ENCODE data around the gene THBS1.

THBS1 gene

DNA sequence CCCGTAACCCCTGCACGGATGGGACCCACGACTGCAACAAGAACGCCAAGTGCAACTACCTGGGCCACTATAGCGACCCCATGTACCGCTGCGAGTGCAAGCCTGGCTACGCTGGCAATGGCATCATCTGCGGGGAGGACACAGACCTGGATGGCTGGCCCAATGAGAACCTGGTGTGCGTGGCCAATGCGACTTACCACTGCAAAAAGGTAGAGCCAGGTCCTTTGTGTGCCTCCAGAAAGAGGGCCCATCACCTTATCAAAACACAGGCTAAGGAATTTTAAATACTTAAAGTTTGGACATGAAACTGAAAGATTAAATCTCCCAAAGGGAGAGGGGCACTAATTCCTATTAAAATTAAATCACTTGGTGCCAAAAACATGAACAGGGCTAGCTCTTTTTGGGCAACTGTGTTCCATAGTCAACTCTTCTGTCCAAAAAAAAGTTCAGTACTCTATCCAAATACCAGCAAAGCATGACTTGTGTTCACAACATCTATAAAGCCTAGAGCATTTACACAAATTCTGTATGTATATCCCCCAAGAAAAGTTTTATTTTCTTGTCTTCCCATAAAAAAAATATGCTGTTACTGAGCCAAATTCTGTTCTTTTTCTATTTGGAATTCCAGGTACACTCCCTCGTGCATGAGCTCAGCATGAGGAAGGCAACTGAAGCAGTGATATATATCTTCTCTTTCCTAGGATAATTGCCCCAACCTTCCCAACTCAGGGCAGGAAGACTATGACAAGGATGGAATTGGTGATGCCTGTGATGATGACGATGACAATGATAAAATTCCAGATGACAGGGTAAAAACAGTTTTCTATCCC is 9.2 kb downstream of the THBS1 start:
- no peak for DNase-seq

DNA sequence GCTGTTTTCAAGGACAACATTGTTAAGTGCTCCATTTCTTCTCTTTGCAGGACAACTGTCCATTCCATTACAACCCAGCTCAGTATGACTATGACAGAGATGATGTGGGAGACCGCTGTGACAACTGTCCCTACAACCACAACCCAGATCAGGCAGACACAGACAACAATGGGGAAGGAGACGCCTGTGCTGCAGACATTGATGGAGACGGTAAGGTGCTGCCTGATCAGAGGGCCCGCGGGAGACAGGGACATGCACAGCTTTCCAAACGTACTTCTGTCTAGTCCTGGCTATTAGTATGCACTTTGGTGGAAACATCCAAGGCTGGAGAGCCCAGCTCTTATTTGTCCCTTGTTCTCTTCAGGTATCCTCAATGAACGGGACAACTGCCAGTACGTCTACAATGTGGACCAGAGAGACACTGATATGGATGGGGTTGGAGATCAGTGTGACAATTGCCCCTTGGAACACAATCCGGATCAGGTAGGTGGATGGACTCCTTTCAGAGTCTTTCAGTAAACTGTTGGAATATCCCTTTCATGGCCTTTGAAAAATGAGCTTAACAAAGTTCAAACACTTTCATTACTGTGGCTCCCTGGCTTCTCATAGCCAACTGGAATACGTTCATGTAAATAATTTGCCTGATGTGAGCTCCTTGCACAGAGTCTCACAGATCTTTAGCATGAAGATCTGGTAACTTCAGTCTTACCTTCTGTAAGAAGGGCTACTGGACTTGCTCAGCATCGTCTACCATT is 10.4 kb downstream of the THBS1 start:
- DNase-seq: no peak

DNA sequence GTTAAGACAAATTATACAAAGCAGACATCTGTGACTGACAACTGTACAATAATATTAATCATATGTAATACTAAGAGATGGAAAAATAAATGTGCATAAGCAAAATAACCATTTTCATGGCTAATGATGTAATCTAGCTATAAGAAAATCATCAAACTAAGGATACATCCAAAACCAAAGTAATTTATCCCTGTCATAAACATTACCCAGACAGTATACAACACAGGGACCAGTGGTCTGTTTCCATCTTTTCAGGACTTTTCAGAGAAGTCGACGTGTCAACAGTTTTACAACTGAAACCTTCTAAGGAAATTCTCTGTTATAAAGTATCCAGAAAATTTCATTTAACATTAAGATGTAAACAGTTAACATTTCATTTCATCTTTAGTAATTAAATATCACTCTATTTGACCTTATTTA is 11.0 kb downstream of the THBS1 start:
- no peak for DNase-seq

DNA sequence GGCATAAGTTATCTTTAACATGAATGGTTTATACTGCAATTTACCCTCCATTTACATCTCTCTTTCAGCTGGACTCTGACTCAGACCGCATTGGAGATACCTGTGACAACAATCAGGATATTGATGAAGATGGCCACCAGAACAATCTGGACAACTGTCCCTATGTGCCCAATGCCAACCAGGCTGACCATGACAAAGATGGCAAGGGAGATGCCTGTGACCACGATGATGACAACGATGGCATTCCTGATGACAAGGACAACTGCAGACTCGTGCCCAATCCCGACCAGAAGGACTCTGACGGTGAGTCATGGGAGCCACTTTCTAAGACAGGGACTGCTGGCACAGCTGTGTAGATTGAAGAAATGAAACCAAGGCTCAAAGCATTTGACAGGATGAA is 11.6 kb downstream of the THBS1 start:
- DNase-seq: no peak

- no peak for DNase-seq
Measured at GRCh38 chr15:39593071-39593655, 12.3 kb downstream of the THBS1 start.

DNA sequence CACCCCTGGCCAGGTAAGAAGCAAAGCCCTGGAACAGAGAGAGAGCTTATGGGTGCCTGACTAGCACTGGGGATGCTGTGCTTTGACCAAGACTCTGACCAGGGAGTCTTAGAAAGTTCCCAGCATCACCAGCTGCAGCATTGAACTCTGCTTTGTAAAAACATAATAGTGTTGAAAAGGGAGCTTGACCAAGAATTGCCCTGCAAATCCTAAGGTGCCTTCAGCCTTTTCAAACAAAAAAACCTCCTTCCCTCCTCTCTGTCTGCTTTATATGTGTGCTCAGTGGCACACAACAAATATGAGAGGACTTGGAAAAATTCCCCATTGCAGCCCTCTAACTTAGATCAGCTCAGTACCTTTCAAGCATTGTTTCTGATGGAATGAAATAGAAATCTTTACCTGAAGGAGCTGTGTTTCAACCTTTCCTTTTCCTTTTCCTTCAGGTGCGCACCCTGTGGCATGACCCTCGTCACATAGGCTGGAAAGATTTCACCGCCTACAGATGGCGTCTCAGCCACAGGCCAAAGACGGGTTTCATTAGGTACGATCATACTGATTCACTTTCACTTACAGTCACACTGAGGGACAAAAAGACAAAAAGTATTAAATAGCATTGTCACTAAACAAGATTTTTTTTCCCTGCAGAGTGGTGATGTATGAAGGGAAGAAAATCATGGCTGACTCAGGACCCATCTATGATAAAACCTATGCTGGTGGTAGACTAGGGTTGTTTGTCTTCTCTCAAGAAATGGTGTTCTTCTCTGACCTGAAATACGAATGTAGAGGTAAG is 13.0 kb downstream of the THBS1 start:
- DNase-seq: peak; percentile 29

GRCh38 chr15:39594446-39595337 is 13.8 kb downstream of the THBS1 start:
- no peak for DNase-seq

- DNase-seq: no peak
Measured at GRCh38 chr15:39595338-39596221, 14.7 kb downstream of the THBS1 start.

GRCh38 chr15:39596358-39597051 is 15.6 kb downstream of the THBS1 start:
- DNase-seq: no peak

DNA sequence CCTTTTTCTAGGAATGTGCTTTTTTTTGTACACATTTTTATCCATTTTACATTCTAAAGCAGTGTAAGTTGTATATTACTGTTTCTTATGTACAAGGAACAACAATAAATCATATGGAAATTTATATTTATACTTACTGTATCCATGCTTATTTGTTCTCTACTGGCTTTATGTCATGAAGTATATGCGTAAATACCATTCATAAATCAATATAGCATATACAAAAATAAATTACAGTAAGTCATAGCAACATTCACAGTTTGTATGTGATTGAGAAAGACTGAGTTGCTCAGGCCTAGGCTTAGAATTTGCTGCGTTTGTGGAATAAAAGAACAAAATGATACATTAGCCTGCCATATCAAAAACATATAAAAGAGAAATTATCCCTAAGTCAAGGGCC is 16.5 kb downstream of the THBS1 start:
- DNase-seq: no peak

DNA sequence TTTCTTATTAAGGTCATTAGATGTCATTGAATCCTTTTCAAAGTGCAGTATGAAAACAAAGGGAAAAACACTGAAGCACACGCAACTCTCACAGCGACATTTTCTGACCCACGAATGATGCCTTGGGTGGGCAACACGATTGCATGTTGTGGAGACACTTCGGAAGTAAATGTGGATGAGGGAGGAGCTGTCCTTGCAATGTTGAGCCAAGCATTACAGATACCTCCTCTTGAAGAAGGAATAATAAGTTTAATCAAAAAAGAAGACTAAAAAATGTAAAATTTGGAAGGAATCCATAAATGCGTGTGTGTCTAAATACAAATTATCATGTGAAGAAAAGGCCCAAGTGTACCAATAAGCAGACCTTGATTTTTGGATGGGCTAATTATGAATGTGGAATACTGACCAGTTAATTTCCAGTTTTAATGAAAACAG is 16.9 kb downstream of the THBS1 start:
- no peak for DNase-seq

- DNase-seq: no peak
Measured at GRCh38 chr15:39598186-39598850, 17.4 kb downstream of the THBS1 start.

DNA sequence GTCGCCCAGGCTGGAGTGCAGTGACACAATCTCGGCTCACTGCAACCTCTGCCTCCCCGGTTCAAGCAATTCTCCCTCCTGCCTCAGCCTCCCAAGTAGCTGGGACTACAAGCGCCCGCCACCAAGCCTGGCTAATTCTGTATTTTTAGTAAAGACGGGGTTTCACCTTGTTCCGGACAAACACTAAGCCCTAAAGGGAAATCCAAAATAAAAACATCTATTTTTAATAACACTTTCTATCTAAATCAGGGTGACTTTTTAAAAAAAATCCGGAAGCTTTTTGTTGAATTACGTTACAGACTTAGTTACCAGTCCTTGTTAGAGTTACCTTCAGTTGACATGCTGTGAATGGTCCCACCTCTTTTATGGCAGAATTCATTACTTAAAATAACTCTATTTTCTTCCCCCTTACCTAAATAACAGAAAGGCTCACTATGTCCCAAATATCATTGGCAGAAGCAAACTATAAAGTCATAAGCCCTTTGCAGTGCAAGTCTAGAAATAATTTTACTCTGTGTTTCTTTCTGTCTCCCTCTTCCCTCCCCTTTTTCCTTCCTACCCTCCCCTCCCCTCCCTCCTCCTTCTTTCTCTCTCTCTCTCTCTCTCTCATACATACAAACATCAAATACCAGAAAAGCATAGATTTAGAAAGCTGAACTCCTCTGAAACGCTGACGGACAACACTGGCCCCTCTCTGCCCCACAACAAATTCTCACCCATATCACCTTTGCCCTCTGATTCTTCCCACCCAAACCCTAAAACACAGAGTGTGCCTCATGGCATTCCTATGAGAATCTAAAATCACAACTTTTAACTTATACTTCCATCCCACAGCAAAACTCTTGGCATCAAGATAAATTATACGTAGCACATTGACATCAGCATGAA is 18.3 kb downstream of the THBS1 start:
- no peak for DNase-seq

- DNase-seq: no peak
Measured at GRCh38 chr15:39599871-39600270, 19.0 kb downstream of the THBS1 start.

GRCh38 chr15:39602143-39602542 is 21.3 kb downstream of the THBS1 start:
- DNase-seq: no peak

- DNase-seq: no peak
Measured at GRCh38 chr15:39605146-39605545, 24.3 kb downstream of the THBS1 start.

DNA sequence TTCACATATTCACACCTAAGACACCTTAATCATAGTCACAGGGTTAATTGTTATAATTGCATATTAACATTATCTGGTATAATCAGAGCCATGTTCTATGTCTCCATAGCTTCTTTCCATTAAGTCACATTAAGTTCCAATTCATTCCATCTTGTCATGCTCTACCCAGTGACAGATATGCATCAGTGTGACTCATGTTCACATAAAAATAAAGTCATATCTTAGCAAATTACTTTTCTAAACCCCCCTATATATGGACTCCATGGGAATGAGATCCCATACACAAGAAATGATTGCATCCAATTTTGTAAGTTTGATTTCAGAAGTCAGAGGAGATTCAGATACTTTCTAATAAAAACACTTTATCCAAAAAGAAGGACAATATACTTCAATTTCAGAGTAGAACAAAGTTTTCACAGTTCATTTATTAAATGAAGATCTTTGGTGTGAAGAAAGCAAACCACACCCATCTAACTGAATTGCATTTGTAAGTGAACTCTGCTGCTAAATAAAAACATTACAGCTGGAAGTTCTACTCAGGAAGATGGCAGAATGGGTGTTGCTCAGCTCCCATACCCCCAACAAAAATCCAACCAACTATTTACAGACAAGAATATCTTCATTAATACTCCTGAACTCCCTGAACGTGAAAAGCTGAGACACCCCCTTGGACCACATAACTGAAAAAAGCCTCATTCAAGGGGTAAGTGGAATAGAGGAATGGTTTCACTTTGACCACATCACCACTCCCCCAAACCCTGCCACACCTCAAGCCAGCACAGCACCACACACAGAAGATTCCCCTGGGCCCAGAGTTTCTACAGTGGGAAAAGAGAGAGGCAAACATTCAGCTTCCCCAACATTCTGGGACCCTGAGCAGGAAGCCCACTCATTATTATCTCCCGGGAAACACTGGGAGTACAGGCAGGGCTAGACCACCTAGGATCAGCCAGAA is 27.6 kb downstream of the THBS1 start:
- no peak for DNase-seq

Measured in activated effector memory CD4-positive, alpha-beta T cell treated with Interleukin-2 at 50 U/mL for 16 hours (primary cell).